Stomach (tissue), 9 donors: ENCODE data around the gene SND1. TPM values are rescaled to one million over a fixed set of nuclear protein-coding genes. Genes with fewer than 3 reads are reported as not detected.

Experiments used
- DNase-seq, 2 donors: peaks; one replicate each; pipeline versions ENCODE4 v3.0.0 to v3.0.0-alpha.2; 2013 to 2019
- H3K27ac ChIP-seq, 5 donors: fragments of 200-600 bp in 4 of 5; sonication (generic) in 4 of 5; one replicate each; pipeline ENCODE4 v1.5.1; 2013 to 2019; ENCODE audit warnings: mild to moderate bottlenecking in 1 of 5, moderate library complexity in 1 of 5
- H3K27me3 ChIP-seq, 3 donors: fragments of 200-600 bp; sonication (generic); one replicate each; pipeline ENCODE4 v1.5.1; 2017 to 2019; ENCODE audit warnings: mixed run types in 1 of 3
- H3K36me3 ChIP-seq, 4 donors: fragments of 200-600 bp; sonication (generic); 1 replicate in 3 of 4; 2 replicates in 1 of 4; pipeline ENCODE4 v1.5.1; 2016 to 2019
- H3K4me1 ChIP-seq, 4 donors: fragments of 200-600 bp; sonication (generic); one replicate each; pipeline ENCODE4 v1.5.1; 2016 to 2019
- H3K4me3 ChIP-seq, 4 donors: fragments of 200-600 bp; sonication (generic) in 3 of 4; one replicate each; pipeline ENCODE4 v1.5.1; 2016 to 2019; ENCODE audit warnings: mild to moderate bottlenecking in 1 of 4
- H3K9me3 ChIP-seq, 4 donors: fragments of 200-600 bp; sonication (generic); one replicate each; pipeline ENCODE4 v1.5.1; 2016 to 2019
- CTCF ChIP-seq, 7 experiments: fragments of 450-650 bp in 4 of 7; fragments of 200-600 bp in 3 of 7; sonication (generic) in 3 of 7; IDR thresholded peaks; one replicate each; pipeline ENCODE4 v1.5.1; 2016 to 2019; ENCODE audit warnings: antibody characterized with exemption in 7 of 7, control low read depth in 2 of 7, mild to moderate bottlenecking in 1 of 7
- EP300 ChIP-seq: sonication (generic); formaldehyde crosslinking; IDR thresholded peaks from one replicate; pipeline ENCODE4 v1.6.1; 2017; ENCODE audit warnings: antibody characterized with exemption
- POLR2A ChIP-seq, 4 donors: fragments of 450-650 bp; IDR thresholded peaks; one replicate each; pipeline ENCODE4 v1.6.1; 2016; ENCODE audit warnings: antibody characterized with exemption in 4 of 4, control low read depth in 2 of 4, mild to moderate bottlenecking in 1 of 4, moderate library complexity in 1 of 4
- POLR2AphosphoS5 ChIP-seq, 3 donors: sonication (generic); formaldehyde crosslinking; IDR thresholded peaks; one replicate each; pipeline ENCODE4 v1.6.1; 2016; ENCODE audit warnings: antibody characterized with exemption in 3 of 3
- WGBS, 5 donors: extraction: QIAGEN DNeasy Blood & Tissue Kit in 3 of 5; methylation state at CpG; one replicate each; pipeline versions ENCODE4 v1.1.5 to v1.1.7; 2013 to 2018; 5-methylcytosine and 5-hydroxymethylcytosine counted together
- intact Hi-C: fragments of 100-400 bp; cut with DNase I; formaldehyde crosslinking; loops from one replicate; pipeline ENCODE4 v1.15.1; 2023; ENCODE audit warnings: low total_unique reads
- polyA plus RNA-seq, 3 donors: library from polyadenylated mRNA; stranded (reverse); fragments of 200-250 nt; gene quantifications; one replicate each; pipeline ENCODE4 v1.2.3, GENCODE V29; 2013
- total RNA-seq, 5 donors: library from RNA; depleted of rRNA; stranded (reverse); fragments of >200 nt; gene quantifications; one replicate each; pipeline versions ENCODE4 v1.1.0 to v1.2.3, GENCODE V29; 2014 to 2016
- donor health status: healthy with polysubstance abuse.
- donor health status: Bipolar disorder and iron deficiency.
- donor health status: healthy.

The SND1 gene
- total and polyA plus RNA-seq, 8 donors = 63.3 to 799 (median 126) TPM

- 77 to 89% (median 84%) methylated on average over 12 of the region's 12 CpGs for WGBS, 5 donors
- Histone ChIP-seq H3K4me1 (peaks cover 8 to 16% (median 12%) of the 10 kb centered on the region in 4 donors), H3K36me3 (peaks cover 9 to 72% (median 64%) of the 10 kb centered on the region in 4 donors), H3K4me3 (no peak overlapping the region), H3K27me3 (no peaks in the 10 kb centered on the region), H3K27ac (no peak overlapping the region), H3K9me3 (no peaks in the 10 kb centered on the region)
- intact Hi-C loops = no loop called here
- DNase-seq = peak in 1 of 2 donors; percentile 42
- TF ChIP-seq POLR2A (IDR thresholded peaks at IDR 0.05) (no peak), POLR2AphosphoS5 (IDR thresholded peaks at IDR 0.05) (no peak), CTCF (IDR thresholded peaks at IDR 0.05) (no peak)
Observed at GRCh38 chr7:128075242-128076095, 423.5 kb downstream of the SND1 start.

GRCh38 chr7:128076196-128076795 is 424.3 kb downstream of the SND1 start:
- intact Hi-C loops = no loop called here
- H3K4me3 ChIP-seq = no peak overlapping the region
- peaks cover 8 to 16% (median 12%) of the 10 kb centered on the region in 4 donors for H3K4me1 ChIP-seq
- TF ChIP-seq POLR2AphosphoS5 (IDR thresholded peaks at IDR 0.05) = no peak
- no peak for TF ChIP-seq POLR2A (IDR thresholded peaks at IDR 0.05)
- no peak for TF ChIP-seq CTCF (IDR thresholded peaks at IDR 0.05)
- TF ChIP-seq EP300 = no peak
- H3K27me3 ChIP-seq = no peaks in the 10 kb centered on the region
- WGBS, 5 donors = 80 to 89% (median 84%) methylated on average over 8 of the region's 8 CpGs
- no peak for DNase-seq
- peaks cover 18 to 78% (median 71%) of the 10 kb centered on the region in 4 donors for H3K36me3 ChIP-seq
- H3K9me3 ChIP-seq = no peaks in the 10 kb centered on the region
- H3K27ac ChIP-seq = no peak overlapping the region

- Histone ChIP-seq H3K4me1 (peaks cover 8 to 16% (median 12%) of the 10 kb centered on the region in 4 donors), H3K36me3 (peaks cover 23 to 81% (median 75%) of the 10 kb centered on the region in 4 donors), H3K4me3 (no peak overlapping the region), H3K9me3 (no peaks in the 10 kb centered on the region), H3K27ac (no peak overlapping the region), H3K27me3 (no peaks in the 10 kb centered on the region)
- no peak for TF ChIP-seq EP300
- TF ChIP-seq POLR2AphosphoS5 (IDR thresholded peaks at IDR 0.05) = no peak
- no peak for TF ChIP-seq POLR2A (IDR thresholded peaks at IDR 0.05)
- DNase-seq = peak; percentile 77 to 86
- intact Hi-C loops = no loop called here
- WGBS, 5 donors = 28 to 39% (median 33%) methylated on average over 4 to 7 of the region's 7 CpGs
Observed at GRCh38 chr7:128076796-128077271, 424.8 kb downstream of the SND1 start.

- H3K27ac ChIP-seq = no peak overlapping the region
- peaks cover 23 to 91% (median 87%) of the 10 kb centered on the region in 4 donors for H3K36me3 ChIP-seq
- H3K9me3 ChIP-seq = no peaks in the 10 kb centered on the region
- DNase-seq = no peak
- H3K4me1 ChIP-seq = peaks cover 8 to 17% (median 14%) of the 10 kb centered on the region in 4 donors
- no peaks in the 10 kb centered on the region for H3K27me3 ChIP-seq
- no peak overlapping the region for H3K4me3 ChIP-seq
- TF ChIP-seq POLR2AphosphoS5 (IDR thresholded peaks at IDR 0.05) = no peak
- no peak for TF ChIP-seq CTCF (IDR thresholded peaks at IDR 0.05)
- TF ChIP-seq POLR2A (IDR thresholded peaks at IDR 0.05) = no peak
- no peak for TF ChIP-seq EP300
- 95 to 100% (median 98%) methylated on average over 3 of the region's 3 CpGs for WGBS, 5 donors
- intact Hi-C loops = no loop called here
Observed at GRCh38 chr7:128078309-128078708, 426.3 kb downstream of the SND1 start.
